ENCODE measurements around the gene CHMP1A. TPM values are rescaled to one million over a fixed set of nuclear protein-coding genes. Genes with fewer than 3 reads are reported as not detected.
A peak's percentile ranks its signal among the peaks of the same experiment; 100 is the strongest.

The CHMP1A gene
- total and polyA plus RNA-seq, 2 of the 8 experiments (the other 6 are each of a cell fraction or from before 2014, with no cell fraction given), result 64.4 to 75.8 TPM

DNA sequence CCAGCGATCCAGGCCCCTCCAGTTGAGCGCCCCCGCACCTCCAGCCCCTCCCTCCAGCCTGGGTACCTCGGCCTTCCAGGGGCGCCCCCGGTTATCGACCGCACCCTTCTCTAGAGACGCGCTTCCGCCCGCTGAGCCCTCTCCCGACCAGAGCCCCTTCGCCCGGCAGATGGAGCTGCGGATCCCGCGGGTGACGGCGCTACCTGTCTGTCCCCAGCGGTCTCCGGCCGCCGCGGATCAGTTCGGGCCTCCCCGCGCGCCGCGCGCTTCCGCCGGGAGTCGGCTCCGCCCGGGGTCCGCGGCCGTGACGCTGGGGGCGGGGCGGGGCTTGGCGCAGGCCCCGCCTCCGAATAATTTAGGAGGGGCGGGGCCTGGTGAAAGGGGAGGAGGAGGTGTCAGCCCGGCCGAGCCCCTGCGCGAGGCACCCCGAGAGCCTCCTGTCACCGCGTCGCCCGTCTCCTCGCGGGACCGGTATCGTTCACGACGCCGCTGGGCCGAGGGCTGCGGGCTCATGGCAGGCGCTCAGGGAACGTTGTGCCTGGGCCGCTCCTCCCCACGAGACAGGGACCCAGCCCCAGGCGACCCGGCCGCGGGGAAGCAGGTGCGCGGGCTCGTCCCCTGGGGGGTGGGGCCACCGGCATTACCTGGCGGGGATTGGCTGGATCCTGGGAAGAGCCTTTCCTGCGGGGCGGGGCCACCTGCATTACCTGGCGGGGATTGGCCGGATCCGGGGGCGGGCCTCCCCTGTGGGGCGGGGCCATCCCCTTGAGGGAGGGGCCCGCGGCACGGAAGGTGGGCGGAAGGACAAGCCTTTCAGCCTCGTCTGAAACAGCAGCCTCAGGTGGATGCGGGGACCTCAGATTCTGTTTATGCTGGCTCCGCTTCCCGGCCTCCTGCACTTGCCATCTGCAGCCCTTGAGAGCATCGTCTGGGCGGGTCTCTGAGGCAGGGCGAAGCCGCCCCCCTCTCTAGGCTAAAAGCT lies 44.2 kb upstream of the CHMP1A start, which contains the start of gene SPATA2L:
Gene SPATA2L (minus strand): TSS at position 281 of the 982 bp plus-strand sequence. CDS start 473 bp downstream, outside the sequence.
- peaks cover 13% of the 10 kb centered on the region; the same call in 1 of the 2 replicates for H3K23me2 ChIP-seq (ENCODE audit: low read depth, low read length)
- H3K36me3 ChIP-seq (ENCODE audit: control insufficient read depth in 2 of 4, insufficient read depth in 4 of 4, low read length in 3 of 4), result peaks cover 0 to 7% (median under 1%) of the 10 kb centered on the region in 4 experiments; a peak in 3 of 8 replicates
- H3K4me1 ChIP-seq (replicated peaks in 1 of 4; ENCODE audit: control insufficient read depth in 3 of 4, insufficient read depth in 4 of 4, low read length in 3 of 4), result peaks cover 0 to 16% (median 7%) of the 10 kb centered on the region in 4 experiments; a peak in 5 of 7 replicates
- ChIA-PET CTCF (ENCODE audit: partially characterized antibody) (interaction anchor here (0.6 to 3.7 kb wide), 9 partner anchors 9 to 997 kb away, joined by 3 to 36 read pairs (median 13); no protein-coding TSS in a partner anchor), POLR2A (ENCODE audit: partially characterized antibody) (interaction anchor here (0.6 to 16.7 kb wide), 13 partner anchors 11 to 140 kb away, joined by 3 to 193 read pairs (median 5); partner anchors contain the start of genes CDK10, CHMP1A, CPNE7 and SPATA33)
- no peaks in the 10 kb centered on the region for H3K9me3 ChIP-seq (ENCODE audit: insufficient read depth in 2 of 2, low read depth in 1 of 2, low read length in 1 of 2)
- peak within 1 kb of the TSS; percentile 49 to 78 (median 74) for H3K4me3 ChIP-seq (ENCODE audit: extremely low read depth in 1 of 4, insufficient read depth in 2 of 4, low read depth in 3 of 4, low read length in 4 of 4)
- H2BK20ac ChIP-seq (ENCODE audit: low read length), result no peak within 1 kb of the TSS
- no peak within 1 kb of the TSS for H3K56ac ChIP-seq (replicated peaks; ENCODE audit: insufficient read length, low read depth, low read length)
- H4K8ac ChIP-seq (ENCODE audit: extremely low read depth, insufficient read depth, low read length), result peak within 1 kb of the TSS; percentile 71
- peaks cover 0 to 18% of the 10 kb centered on the region in 2 experiments for H4K20me1 ChIP-seq (replicated peaks in 1 of 2; ENCODE audit: control insufficient read depth in 1 of 2, insufficient read depth in 2 of 2, low read length in 2 of 2)
- H2AFZ ChIP-seq (ENCODE audit: low read length), result no peak within 1 kb of the TSS; the same call in 1 of the 2 replicates
- H2BK5ac ChIP-seq (ENCODE audit: low read depth, low read length), result peak within 1 kb of the TSS; percentile 60; the same call in 1 of the 2 replicates
- no peak within 1 kb of the TSS for H4K91ac ChIP-seq (replicated peaks; ENCODE audit: insufficient read length, low read length)
- H2BK15ac ChIP-seq (ENCODE audit: low read length), result peak within 1 kb of the TSS; percentile 88; the same call in 1 of the 2 replicates
- H3K4me2 ChIP-seq (ENCODE audit: insufficient read depth in 1 of 2, low read depth in 2 of 2, low read length in 2 of 2), result peak within 1 kb of the TSS; percentile 67 to 96
- no peak within 1 kb of the TSS for H2BK120ac ChIP-seq (replicated peaks; ENCODE audit: low read depth, low read length)
- H3K27ac ChIP-seq (ENCODE audit: low read depth, low read length), result peak within 1 kb of the TSS; percentile 13; the same call in 1 of the 2 replicates
- no peak within 1 kb of the TSS; the same call in 1 of the 2 replicates for H2BK12ac ChIP-seq (ENCODE audit: low read depth, low read length)
- H2AK5ac ChIP-seq (ENCODE audit: low read depth, low read length), result no peak within 1 kb of the TSS
- 2% methylated on average over 45 of the region's 97 CpGs; no CpG with 5 or more reads in 1 of the 2 experiments for WGBS, 2 experiments (ENCODE audit: extremely low coverage in 1 of 2, insufficient coverage in 1 of 2, insufficient read length in 1 of 2, insufficient replicate concordance in 2 of 2, low coverage in 1 of 2, low lambda C conversion rate in 2 of 2, missing lambda C conversion rate in 1 of 2)
- H3K4ac ChIP-seq (replicated peaks; ENCODE audit: insufficient read length, low read depth, low read length), result peak within 1 kb of the TSS; percentile 38
- peak; percentile 86 to 99 for DNase-seq (ENCODE audit: low read depth in 1 of 2, low spot score in 2 of 2)
- H3K9ac ChIP-seq (replicated peaks in 1 of 4; ENCODE audit: extremely low read depth in 1 of 4, low read depth in 3 of 4, low read length in 3 of 4), result peak within 1 kb of the TSS in 3 of 4 experiments; percentile 64 to 68 (median 65); a peak in 4 of 7 replicates
- peak within 1 kb of the TSS; percentile 12 for H4K5ac ChIP-seq (ENCODE audit: insufficient read length, low read depth, low read length)
- H3K14ac ChIP-seq (ENCODE audit: insufficient read length), result no peak within 1 kb of the TSS
- no peaks in the 10 kb centered on the region for H3K79me2 ChIP-seq (ENCODE audit: control insufficient read depth in 1 of 2, insufficient read depth in 2 of 2, low read length in 2 of 2)
- H3K27me3 ChIP-seq (replicated peaks in 1 of 4; ENCODE audit: control insufficient read depth in 3 of 4, extremely low read depth in 1 of 4, insufficient read depth in 3 of 4, low read length in 3 of 4), result peaks cover 0 to 9% (median 2%) of the 10 kb centered on the region in 4 experiments; a peak in 3 of 7 replicates
- FAIRE-seq, result no peak
- no peaks in the 10 kb centered on the region for H3K79me1 ChIP-seq (ENCODE audit: low read depth, low read length)
- peak within 1 kb of the TSS; percentile 78 for H3K18ac ChIP-seq (ENCODE audit: extremely low read depth, low read length)
- H3K23ac ChIP-seq (ENCODE audit: insufficient read length), result no peak within 1 kb of the TSS
- no peak for TF ChIP-seq MAFK (IDR thresholded peaks at IDR 0.05; ENCODE audit: low read depth, low read length)
- TF ChIP-seq RNF2 (IDR thresholded peaks at IDR 0.05; ENCODE audit: borderline replicate concordance, low read depth, low read length, missing control alignments, poor library complexity, severe bottlenecking), result peak; percentile 21
- peak; percentile 64 for TF ChIP-seq TBP (IDR thresholded peaks at IDR 0.05; ENCODE audit: low read depth, low read length)
- TF ChIP-seq TAF1 (IDR thresholded peaks at IDR 0.05; ENCODE audit: low read depth, low read length), result peak; percentile 84; the same call in 1 of the 2 replicates
- TF ChIP-seq TAF7 (optimal IDR thresholded peaks at IDR 0.05; ENCODE audit: borderline replicate concordance, low read depth, low read length), result peak; percentile 18
- 0 out of 2 replicates have a peak, but pooled peaks have one; percentile 0 for TF ChIP-seq RBBP5 (IDR thresholded peaks at IDR 0.05; ENCODE audit: borderline replicate concordance, low read depth, low read length)
- no peak for TF ChIP-seq HDAC6 (IDR thresholded peaks at IDR 0.05; ENCODE audit: low read depth, low read length)

All from H1 (cell line).